Cardiac muscle cell (in vitro differentiated cells and primary cell): Measurements from ENCODE around the gene TTC21A. TPM values are rescaled to one million over a fixed set of nuclear protein-coding genes. Genes with fewer than 3 reads are reported as not detected.

Source experiments
- DNase-seq, 2 donors: peaks; one replicate each; pipeline versions ENCODE4 v3.0.0 to v3.0.0-alpha.2; 2010 to 2017; ENCODE audit warnings: low read depth in 1 of 2, low spot score in 1 of 2
- H3K27ac ChIP-seq: fragments of 200-600 bp; sonication (generic); 2 replicates; pipeline ENCODE4 v1.5.1; 2016
- H3K27me3 ChIP-seq: fragments of 200-600 bp; sonication (generic); 2 replicates; pipeline ENCODE4 v1.6.0; 2016; ENCODE audit warnings: control low read depth
- H3K36me3 ChIP-seq: fragments of 200-600 bp; sonication (generic); 2 replicates; pipeline ENCODE4 v1.5.1; 2016; ENCODE audit warnings: control low read depth
- H3K4me1 ChIP-seq: fragments of 200-600 bp; sonication (generic); 2 replicates; pipeline ENCODE4 v1.8.1; 2017; ENCODE audit warnings: low read depth, mild to moderate bottlenecking, mixed run types
- H3K4me3 ChIP-seq: fragments of 200-600 bp; sonication (generic); 2 replicates; pipeline ENCODE4 v1.5.1; 2016; ENCODE audit warnings: mild to moderate bottlenecking
- H3K9me3 ChIP-seq: fragments of 200-600 bp; sonication (generic); 2 replicates; pipeline ENCODE4 v1.5.1; 2017; ENCODE audit warnings: low read depth, mild to moderate bottlenecking, control low read depth
- CTCF ChIP-seq: IDR thresholded peaks from 2 replicates; pipeline ENCODE4 v1.5.1; 2012; ENCODE audit warnings: low read depth, mild to moderate bottlenecking, low read length
- polyA plus RNA-seq: library from polyadenylated mRNA; unstranded; fragments of >200 nt; fragmentation: Nextera tagmentation; extraction: Ambion mirVana; gene quantifications from 2 replicates; pipeline ENCODE4 v1.2.1, GENCODE V29; 2016
- total RNA-seq: library from RNA; depleted of rRNA; stranded (reverse); fragments of >200 nt; gene quantifications from 2 replicates; pipeline ENCODE4 v1.2.3, GENCODE V29; 2016

Gene TTC21A
- total and polyA plus RNA-seq, 2 experiments from 2014 or later = 3.1 to 4.2 TPM

GRCh38 chr3:39130693-39131265 is 23.3 kb downstream of the TTC21A start:
- no peak overlapping the region for H3K4me3 ChIP-seq
- peaks cover 2% of the 10 kb centered on the region for H3K4me1 ChIP-seq
- no peak for DNase-seq
- no peaks in the 10 kb centered on the region for H3K27me3 ChIP-seq
- no peaks in the 10 kb centered on the region for H3K9me3 ChIP-seq
- no peaks in the 10 kb centered on the region for H3K36me3 ChIP-seq
- H3K27ac ChIP-seq = no peak overlapping the region
- no peak for TF ChIP-seq CTCF

- Histone ChIP-seq H3K4me3 (no peak overlapping the region), H3K27me3 (no peaks in the 10 kb centered on the region), H3K4me1 (no peaks in the 10 kb centered on the region), H3K27ac (no peak overlapping the region), H3K36me3 (no peaks in the 10 kb centered on the region), H3K9me3 (no peaks in the 10 kb centered on the region)
- no peak for TF ChIP-seq CTCF
- DNase-seq = no peak
These were observed 24.9 kb downstream of the TTC21A start for GRCh38 chr3:39132096-39133092.

GRCh38 chr3:39133093-39133490 is 25.6 kb downstream of the TTC21A start:
- DNase-seq = no peak
- H3K4me1 ChIP-seq = no peaks in the 10 kb centered on the region
- H3K27ac ChIP-seq = no peak overlapping the region
- no peak overlapping the region for H3K4me3 ChIP-seq
- H3K9me3 ChIP-seq = no peaks in the 10 kb centered on the region
- TF ChIP-seq CTCF = no peak
- no peaks in the 10 kb centered on the region for H3K27me3 ChIP-seq
- no peaks in the 10 kb centered on the region for H3K36me3 ChIP-seq

- Histone ChIP-seq H3K27me3 (no peaks in the 10 kb centered on the region), H3K36me3 (no peaks in the 10 kb centered on the region), H3K27ac (no peak overlapping the region), H3K4me1 (no peaks in the 10 kb centered on the region), H3K4me3 (no peak overlapping the region), H3K9me3 (no peaks in the 10 kb centered on the region)
- no peak for TF ChIP-seq CTCF
- no peak for DNase-seq
These were observed 26.3 kb downstream of the TTC21A start for GRCh38 chr3:39133822-39134221.

GRCh38 chr3:39134305-39134704 is 26.8 kb downstream of the TTC21A start:
- no peaks in the 10 kb centered on the region for H3K36me3 ChIP-seq
- no peak overlapping the region for H3K4me3 ChIP-seq
- no peaks in the 10 kb centered on the region for H3K27me3 ChIP-seq
- no peaks in the 10 kb centered on the region for H3K9me3 ChIP-seq
- H3K4me1 ChIP-seq = no peaks in the 10 kb centered on the region
- no peak for DNase-seq
- H3K27ac ChIP-seq = no peak overlapping the region
- TF ChIP-seq CTCF = no peak
